Measurements from ENCODE around the gene NFKBIA.

The NFKBIA gene

DNA sequence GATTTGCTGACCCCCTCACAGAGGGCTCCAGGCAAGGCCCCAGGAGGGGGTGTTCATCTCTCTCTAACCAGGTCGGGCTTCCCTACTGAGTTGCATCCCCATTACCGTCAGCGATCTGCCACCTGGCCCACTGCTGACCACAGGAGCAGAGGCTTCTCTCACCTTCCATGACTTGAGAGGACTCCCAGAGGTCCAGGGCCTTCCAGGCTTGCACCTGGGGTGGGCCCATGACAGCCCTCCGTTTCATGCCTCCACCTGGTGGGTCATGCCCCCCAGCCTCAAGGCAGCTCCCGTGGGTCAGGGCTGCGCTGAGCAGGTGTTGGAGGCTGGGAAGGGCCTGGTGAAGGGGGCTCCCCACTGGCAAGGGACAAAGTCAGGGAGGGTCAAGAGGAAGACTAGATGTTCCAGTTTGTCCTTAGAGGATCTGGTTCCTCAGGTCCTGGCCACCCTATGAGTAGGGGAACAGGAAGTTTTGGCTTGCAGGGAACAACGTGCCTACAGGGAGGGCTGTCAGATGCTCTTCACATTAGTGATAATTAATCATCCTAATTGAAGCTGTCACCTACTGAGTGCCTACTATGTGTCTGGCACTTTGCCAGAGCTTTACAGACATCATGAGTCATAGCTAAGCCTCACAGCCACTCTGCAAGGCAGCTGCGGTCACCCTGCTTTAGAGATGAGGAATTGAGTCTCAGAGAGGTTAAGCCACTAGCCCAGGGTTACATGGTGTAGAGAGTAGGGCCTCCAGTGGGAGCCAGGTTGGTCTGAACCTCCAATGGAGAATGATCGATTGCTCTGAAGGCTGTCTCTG is 13.8 kb downstream of the NFKBIA start:
- H3K36me3 ChIP-seq (ENCODE audit: control insufficient read depth, insufficient read depth, low read length) = no peaks in the 10 kb centered on the region
- H3K27me3 ChIP-seq (replicated peaks; ENCODE audit: control insufficient read depth, insufficient read depth, low read length) = no peaks in the 10 kb centered on the region
- TF ChIP-seq, protein P1, sequence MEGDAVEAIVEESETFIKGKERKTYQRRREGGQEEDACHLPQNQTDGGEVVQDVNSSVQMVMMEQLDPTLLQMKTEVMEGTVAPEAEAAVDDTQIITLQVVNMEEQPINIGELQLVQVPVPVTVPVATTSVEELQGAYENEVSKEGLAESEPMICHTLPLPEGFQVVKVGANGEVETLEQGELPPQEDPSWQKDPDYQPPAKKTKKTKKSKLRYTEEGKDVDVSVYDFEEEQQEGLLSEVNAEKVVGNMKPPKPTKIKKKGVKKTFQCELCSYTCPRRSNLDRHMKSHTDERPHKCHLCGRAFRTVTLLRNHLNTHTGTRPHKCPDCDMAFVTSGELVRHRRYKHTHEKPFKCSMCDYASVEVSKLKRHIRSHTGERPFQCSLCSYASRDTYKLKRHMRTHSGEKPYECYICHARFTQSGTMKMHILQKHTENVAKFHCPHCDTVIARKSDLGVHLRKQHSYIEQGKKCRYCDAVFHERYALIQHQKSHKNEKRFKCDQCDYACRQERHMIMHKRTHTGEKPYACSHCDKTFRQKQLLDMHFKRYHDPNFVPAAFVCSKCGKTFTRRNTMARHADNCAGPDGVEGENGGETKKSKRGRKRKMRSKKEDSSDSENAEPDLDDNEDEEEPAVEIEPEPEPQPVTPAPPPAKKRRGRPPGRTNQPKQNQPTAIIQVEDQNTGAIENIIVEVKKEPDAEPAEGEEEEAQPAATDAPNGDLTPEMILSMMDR (IDR thresholded peaks at IDR 0.05; ENCODE audit: insufficient read depth, low read length, poor library complexity, severe bottlenecking) = no peak
- no peak for DNase-seq (ENCODE audit: extremely low read depth, insufficient read length)
- H3K4me3 ChIP-seq (replicated peaks; ENCODE audit: low read depth, low read length) = no peak overlapping the region

DNA sequence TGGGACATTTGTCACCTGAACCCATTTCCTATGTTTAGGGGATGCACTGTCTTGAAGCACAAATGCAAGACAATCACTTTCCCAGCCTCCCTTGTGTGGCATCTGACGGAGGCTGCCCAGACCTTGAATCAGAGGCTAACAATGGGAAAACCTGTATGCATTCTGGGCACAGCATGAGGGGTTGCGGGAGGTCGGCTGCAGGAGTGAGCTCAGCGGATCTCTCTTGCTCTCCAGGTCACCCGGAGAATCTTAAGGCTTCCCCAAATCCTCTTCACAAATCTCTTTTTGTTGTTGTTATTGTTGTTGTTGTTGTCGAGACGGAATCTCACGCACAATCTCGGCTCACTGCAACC is 15.3 kb downstream of the NFKBIA start:
- DNase-seq (ENCODE audit: extremely low read depth, insufficient read length) = no peak
- Histone ChIP-seq H3K4me3 (replicated peaks; ENCODE audit: low read depth, low read length) (no peak overlapping the region), H3K36me3 (ENCODE audit: control insufficient read depth, insufficient read depth, low read length) (no peaks in the 10 kb centered on the region), H3K27me3 (replicated peaks; ENCODE audit: control insufficient read depth, insufficient read depth, low read length) (no peaks in the 10 kb centered on the region)
- TF ChIP-seq, protein P1 (IDR thresholded peaks at IDR 0.05; ENCODE audit: insufficient read depth, low read length, poor library complexity, severe bottlenecking) = no peak

DNA sequence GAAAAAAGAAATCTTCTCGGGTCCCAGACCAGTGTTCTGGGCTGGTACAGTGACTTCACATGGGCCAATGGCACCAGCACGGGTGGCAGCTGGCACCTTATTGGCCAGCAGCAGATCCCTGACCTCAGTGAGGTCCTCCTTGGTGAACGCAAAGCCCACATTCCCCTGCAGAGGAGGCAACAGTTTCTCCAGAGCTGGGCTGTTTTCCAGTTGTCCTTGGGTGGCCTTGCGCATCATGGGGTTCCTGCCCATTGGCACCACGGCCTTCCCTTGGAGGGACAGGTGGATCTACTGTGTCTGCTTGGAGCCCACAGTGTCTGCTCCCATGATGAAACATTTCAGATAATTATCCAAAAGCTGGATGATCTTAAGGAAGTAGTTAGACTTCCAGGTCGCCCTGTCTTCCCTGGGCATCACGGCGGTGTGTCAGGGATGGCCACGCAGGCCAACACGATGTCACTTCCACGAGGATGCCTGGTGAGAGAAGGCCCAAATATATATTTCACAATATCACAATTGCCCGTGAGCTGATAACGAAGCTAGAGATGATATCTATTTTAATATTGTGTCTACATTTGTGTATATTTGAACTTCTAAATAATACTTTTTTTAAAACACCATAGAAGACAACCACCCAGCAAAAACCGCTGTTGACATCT is 15.8 kb downstream of the NFKBIA start:
- TF ChIP-seq, protein P1 (IDR thresholded peaks at IDR 0.05; ENCODE audit: insufficient read depth, low read length, poor library complexity, severe bottlenecking) = no peak
- no peaks in the 10 kb centered on the region for H3K36me3 ChIP-seq (ENCODE audit: control insufficient read depth, insufficient read depth, low read length)
- H3K27me3 ChIP-seq (replicated peaks; ENCODE audit: control insufficient read depth, insufficient read depth, low read length) = no peaks in the 10 kb centered on the region; the same call in 1 of the 2 replicates
- no peak for DNase-seq (ENCODE audit: extremely low read depth, insufficient read length)
- H3K4me3 ChIP-seq (replicated peaks; ENCODE audit: low read depth, low read length) = no peak overlapping the region

DNA sequence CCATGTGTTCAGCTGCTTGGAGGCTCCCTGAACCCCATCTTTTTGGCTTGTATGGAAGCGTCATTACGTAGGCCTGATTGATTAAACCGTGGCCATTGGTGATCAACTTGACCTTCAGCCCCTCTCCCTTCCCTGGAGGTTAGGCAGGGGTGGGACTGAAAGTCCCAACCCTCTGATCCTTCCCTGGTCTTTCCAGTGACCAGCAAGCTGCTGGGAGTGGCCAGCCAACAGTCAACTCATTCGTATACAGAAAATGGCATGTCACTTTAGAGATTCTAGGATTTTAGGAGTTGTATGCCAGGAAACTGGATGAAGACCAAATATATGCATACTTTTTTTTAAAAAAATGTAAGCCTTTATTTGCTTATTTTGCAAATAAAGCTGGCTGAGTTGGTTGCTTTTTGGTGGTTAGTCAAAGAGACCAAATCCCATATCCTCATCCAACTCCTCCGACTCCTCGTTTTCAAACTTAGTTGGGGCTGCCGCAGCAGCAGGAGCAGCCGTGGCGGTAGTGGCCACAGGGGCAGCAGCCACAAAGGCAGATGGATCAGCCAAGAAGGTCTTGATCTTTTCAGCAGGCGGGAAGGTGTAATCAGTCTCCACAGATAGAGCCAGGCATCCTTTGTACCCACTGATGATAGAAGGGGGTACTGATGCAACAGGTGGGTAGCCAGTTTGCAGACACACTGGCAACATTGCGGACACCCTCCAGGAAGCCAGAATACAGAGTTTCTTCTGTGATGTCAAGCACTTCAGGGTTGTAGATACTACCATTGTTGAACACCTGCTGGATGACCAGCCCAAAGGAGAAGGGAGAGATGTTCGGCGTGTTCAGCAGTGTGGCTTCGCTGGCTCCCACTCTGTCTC is 16.6 kb downstream of the NFKBIA start:
- DNase-seq (ENCODE audit: extremely low read depth, insufficient read length) = no peak
- TF ChIP-seq, protein P1 (IDR thresholded peaks at IDR 0.05; ENCODE audit: insufficient read depth, low read length, poor library complexity, severe bottlenecking) = no peak
- Histone ChIP-seq H3K4me3 (replicated peaks; ENCODE audit: low read depth, low read length) (no peak overlapping the region), H3K27me3 (replicated peaks; ENCODE audit: control insufficient read depth, insufficient read depth, low read length) (no peaks in the 10 kb centered on the region; the same call in 1 of the 2 replicates), H3K36me3 (ENCODE audit: control insufficient read depth, insufficient read depth, low read length) (no peaks in the 10 kb centered on the region)

DNA sequence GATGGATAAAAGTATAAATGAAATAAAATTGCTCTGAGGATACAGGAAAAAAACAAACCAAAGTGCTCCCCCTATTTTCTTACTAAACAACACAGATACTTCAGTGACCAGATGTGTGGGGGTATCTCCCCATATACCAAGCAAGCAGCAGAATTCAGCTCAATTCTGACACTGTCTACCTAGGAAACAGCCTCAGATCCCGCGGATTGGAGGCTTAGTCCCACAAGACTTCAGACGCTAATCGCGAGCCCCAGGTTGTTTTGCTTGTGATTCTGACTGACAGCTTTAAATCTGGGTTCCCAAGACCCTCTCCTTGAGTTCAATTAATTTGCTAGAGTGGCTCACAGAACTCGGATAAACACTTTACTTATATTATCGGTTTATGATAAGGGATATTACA is 17.3 kb downstream of the NFKBIA start:
- Histone ChIP-seq H3K27me3 (replicated peaks; ENCODE audit: control insufficient read depth, insufficient read depth, low read length) (no peaks in the 10 kb centered on the region; the same call in 1 of the 2 replicates), H3K4me3 (replicated peaks; ENCODE audit: low read depth, low read length) (no peak overlapping the region), H3K36me3 (ENCODE audit: control insufficient read depth, insufficient read depth, low read length) (no peaks in the 10 kb centered on the region)
- no peak for DNase-seq (ENCODE audit: extremely low read depth, insufficient read length)
- TF ChIP-seq, protein P1 (IDR thresholded peaks at IDR 0.05; ENCODE audit: insufficient read depth, low read length, poor library complexity, severe bottlenecking) = no peak
